Measurements from ENCODE around the gene ABCA2.
A peak's percentile ranks its signal among the peaks of the same experiment; 100 is the strongest.
"Not testable (repeated sequence)": the region's sequence is repeated elsewhere in the genome, so short reads cannot be mapped to it uniquely, and the experiment has no call there.

The ABCA2 gene

DNA sequence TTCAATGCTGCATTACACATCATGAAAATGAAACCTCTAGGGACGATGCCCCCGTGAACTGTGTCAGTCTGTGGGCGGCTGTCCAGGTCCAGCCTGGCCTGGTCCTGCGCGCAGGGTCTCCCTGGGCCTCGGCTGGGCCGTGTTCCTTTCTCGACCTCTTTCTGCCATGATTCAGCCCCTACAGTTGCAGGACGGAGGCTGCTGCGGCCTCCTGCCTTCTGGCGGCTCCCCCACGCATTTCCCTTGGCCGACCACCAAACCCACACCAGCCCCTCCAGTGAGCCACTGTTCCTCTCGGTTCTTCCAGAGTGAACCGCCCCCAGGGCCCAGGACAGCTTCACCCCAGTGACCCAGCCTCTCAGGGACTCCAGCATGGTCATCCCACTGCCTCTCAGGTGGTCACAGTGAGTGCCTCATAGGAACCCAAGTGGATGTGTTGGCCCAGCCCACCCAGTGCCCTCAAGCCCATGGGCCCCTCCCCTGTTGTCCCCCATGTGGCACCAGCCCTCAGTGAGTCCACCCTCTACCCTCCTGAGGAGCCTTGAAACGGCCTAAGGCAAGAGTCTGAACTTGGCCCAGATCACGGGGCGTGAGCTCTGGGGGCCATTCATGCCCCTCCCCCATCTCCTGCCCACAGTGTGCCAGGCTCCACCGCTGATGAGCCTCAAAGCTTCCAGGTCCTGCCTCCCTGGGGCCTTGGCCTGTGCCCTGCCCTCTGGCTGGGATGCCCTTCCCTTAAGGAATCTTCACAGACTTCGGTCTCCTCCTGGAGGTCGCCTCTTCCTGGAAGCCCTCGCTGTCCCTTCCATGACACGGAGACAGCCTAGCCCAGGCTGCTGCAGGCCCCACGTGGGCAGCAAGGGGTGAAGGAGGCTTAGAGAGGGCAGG is 21.7 kb downstream of the ABCA2 start:
- no peak for DNase-seq (ENCODE audit: low read depth)
- TF ChIP-seq, protein P1, sequence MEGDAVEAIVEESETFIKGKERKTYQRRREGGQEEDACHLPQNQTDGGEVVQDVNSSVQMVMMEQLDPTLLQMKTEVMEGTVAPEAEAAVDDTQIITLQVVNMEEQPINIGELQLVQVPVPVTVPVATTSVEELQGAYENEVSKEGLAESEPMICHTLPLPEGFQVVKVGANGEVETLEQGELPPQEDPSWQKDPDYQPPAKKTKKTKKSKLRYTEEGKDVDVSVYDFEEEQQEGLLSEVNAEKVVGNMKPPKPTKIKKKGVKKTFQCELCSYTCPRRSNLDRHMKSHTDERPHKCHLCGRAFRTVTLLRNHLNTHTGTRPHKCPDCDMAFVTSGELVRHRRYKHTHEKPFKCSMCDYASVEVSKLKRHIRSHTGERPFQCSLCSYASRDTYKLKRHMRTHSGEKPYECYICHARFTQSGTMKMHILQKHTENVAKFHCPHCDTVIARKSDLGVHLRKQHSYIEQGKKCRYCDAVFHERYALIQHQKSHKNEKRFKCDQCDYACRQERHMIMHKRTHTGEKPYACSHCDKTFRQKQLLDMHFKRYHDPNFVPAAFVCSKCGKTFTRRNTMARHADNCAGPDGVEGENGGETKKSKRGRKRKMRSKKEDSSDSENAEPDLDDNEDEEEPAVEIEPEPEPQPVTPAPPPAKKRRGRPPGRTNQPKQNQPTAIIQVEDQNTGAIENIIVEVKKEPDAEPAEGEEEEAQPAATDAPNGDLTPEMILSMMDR (conservative IDR thresholded peaks at IDR 0.05; ENCODE audit: low read depth, low read length) = no peak
- H3K4me3 ChIP-seq (ENCODE audit: low read length) = no peak overlapping the region

DNA sequence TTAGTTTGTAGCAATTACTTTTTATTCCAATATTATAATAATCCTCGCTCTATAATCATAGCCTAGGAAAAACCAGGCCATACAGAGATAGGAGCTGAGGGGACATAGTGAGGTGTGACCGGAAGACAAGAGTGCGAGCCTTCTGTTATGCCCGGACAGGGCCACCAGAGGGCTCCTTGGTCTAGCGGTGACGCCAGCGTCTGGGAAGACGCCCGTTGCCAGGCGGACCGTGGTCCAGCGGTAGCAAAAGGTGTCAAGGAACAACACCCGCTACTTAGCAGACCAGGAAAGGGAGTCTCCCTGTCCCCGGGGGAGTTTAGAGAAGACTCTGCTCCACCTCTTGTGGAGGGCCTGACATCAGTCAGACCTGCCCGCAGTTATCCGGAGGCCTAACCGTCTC is 23.8 kb downstream of the ABCA2 start:
- not testable (repeated sequence) for DNase-seq (ENCODE audit: low read depth); H3K4me3 ChIP-seq (ENCODE audit: low read length)
- TF ChIP-seq, protein P1 (conservative IDR thresholded peaks at IDR 0.05; ENCODE audit: low read depth, low read length) = peak; percentile 37

- DNase-seq (ENCODE audit: low read depth) = no peak
- no peak overlapping the region for H3K4me3 ChIP-seq (ENCODE audit: low read length)
- TF ChIP-seq, protein P1 (conservative IDR thresholded peaks at IDR 0.05; ENCODE audit: low read depth, low read length) = no peak
These were observed 25.4 kb downstream of the ABCA2 start for GRCh38 chr9:137002646-137003041.

GRCh38 chr9:137001857-137002645 is 26.0 kb downstream of the ABCA2 start:
- TF ChIP-seq, protein P1 (conservative IDR thresholded peaks at IDR 0.05; ENCODE audit: low read depth, low read length) = no peak
- DNase-seq (ENCODE audit: low read depth) = no peak
- H3K4me3 ChIP-seq (ENCODE audit: low read length) = no peak overlapping the region

DNA sequence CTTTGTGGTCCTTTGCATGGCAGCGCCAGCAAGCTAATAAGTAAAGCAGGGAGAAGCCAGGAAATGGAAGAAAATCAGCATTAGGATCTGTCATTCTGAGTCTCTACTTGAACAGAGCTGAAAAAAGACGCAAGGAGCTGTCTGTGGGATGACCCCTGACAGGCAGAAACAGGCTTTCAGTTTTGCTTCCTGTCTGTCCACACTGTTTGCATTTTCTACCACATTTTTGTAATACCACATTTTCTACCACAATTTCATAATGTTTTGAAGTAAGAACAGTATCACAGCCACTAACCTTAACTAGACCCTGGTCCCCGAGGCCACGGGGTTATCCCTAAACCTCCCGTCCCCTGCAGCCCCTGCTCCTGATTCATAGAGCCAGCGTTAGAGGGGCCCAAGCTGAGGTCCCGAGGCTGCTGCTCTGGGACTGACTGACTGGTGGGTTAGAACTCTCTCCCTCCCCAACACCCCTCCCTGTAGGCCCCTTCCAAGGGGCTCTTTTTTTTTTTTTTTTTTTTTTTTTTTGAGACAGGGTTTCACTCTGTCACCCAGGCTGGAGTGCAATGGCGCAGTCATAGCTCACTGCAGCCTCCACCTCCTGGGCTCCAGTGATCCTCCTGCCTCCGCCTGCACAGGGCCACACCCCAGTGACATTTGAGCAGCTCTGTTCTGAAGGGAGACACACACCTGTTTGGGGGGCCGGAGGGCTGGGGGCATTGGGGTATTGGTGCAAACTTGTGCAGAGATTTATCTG is 27.7 kb downstream of the ABCA2 start:
- DNase-seq (ENCODE audit: low read depth) = no peak
- TF ChIP-seq, protein P1 (conservative IDR thresholded peaks at IDR 0.05; ENCODE audit: low read depth, low read length) = no peak
- H3K4me3 ChIP-seq (ENCODE audit: low read length) = no peak overlapping the region

DNA sequence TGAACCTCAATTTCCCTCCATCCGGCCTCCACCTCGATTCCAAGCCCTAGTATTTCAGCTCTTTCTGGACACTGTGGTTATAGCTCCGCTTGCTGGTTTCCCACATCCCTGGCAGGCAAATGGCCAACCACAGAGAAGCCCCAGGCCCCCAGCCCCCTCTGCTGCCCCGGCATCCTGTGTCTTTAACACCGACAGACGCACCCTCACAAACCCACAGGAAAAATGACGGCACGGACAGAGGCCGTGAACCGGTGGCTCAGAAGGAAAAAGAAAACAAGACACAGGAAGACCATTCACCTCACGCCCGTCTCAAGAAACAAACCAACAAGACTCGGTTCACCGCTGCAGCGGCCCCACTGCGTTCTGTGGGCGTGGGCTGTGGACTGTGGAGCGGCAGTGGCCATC is 30.2 kb downstream of the ABCA2 start:
- TF ChIP-seq, protein P1 (conservative IDR thresholded peaks at IDR 0.05; ENCODE audit: low read depth, low read length) = no peak
- no peak overlapping the region for H3K4me3 ChIP-seq (ENCODE audit: low read length)

More for the DNA sequence above, 30.2 kb downstream of the ABCA2 start:
- no peak for DNase-seq (ENCODE audit: low read depth)
